Smooth muscle cell of the pulmonary artery (primary cell): ENCODE data around the gene SERHL2. TPM values are rescaled to one million over a fixed set of nuclear protein-coding genes. Genes with fewer than 3 reads are reported as not detected.

ENCODE experiments used
- total RNA-seq: library from RNA; depleted of rRNA; stranded (reverse); fragments of >200 nt; gene quantifications from 2 replicates; pipeline ENCODE4 v1.2.3, GENCODE V29; 2014

Gene SERHL2, protein sequence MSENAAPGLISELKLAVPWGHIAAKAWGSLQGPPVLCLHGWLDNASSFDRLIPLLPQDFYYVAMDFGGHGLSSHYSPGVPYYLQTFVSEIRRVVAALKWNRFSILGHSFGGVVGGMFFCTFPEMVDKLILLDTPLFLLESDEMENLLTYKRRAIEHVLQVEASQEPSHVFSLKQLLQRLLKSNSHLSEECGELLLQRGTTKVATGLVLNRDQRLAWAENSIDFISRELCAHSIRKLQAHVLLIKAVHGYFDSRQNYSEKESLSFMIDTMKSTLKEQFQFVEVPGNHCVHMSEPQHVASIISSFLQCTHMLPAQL
- total RNA-seq, result 2.5 and 3.1 TPM in 2 replicates

GRCh38 chr22:42553475-42554361 lies at the start of gene SERHL2:
SERHL2 (plus strand) TSS chr22:42553956; CDS start chr22:42554021, 65 bp downstream.

GRCh38 chr22:42519525-42520401 lies 34.0 kb upstream of the SERHL2 start, which contains the start of gene RRP7A:
RRP7A (minus strand) TSS chr22:42519796; CDS start chr22:42519786, 10 bp downstream.

GRCh38 chr22:42614312-42615091 lies 60.7 kb downstream of the SERHL2 start, which contains the start of gene POLDIP3:
POLDIP3 (minus strand) TSS chr22:42614883; CDS start chr22:42614857, 26 bp downstream.

Other genes starting within 250 kb of the SERHL2 start
- gene NFAM1, start 121.6 kb upstream of the SERHL2 start, total RNA-seq, result 0.07 TPM in 2 replicates
- gene RRP7A, start 34.2 kb upstream of the SERHL2 start, total RNA-seq, result 20.0 and 38.3 TPM in 2 replicates
- gene POLDIP3, start 60.9 kb downstream of the SERHL2 start, total RNA-seq, result 38.3 and 38.5 TPM in 2 replicates
- gene ATP5MGL, start 86.6 kb downstream of the SERHL2 start, total RNA-seq, result 0.63 and 1.0 TPM in 2 replicates
- 197 and 200 TPM in 2 replicates for gene CYB5R3, start 95.4 kb downstream of the SERHL2 start, total RNA-seq
- gene A4GALT, start 166.9 kb downstream of the SERHL2 start, total RNA-seq, result 13.0 and 41.2 TPM in 2 replicates